SHP77 (cell line): ENCODE data around the gene MAML1.
A peak's percentile ranks its signal among the peaks of the same experiment; 100 is the strongest.
"Not testable (repeated sequence)": the region's sequence is repeated elsewhere in the genome, so short reads cannot be mapped to it uniquely, and the experiment has no call there.

Experiments used
- DNase-seq, 2 experiments: peaks; one replicate each; lab custom pipeline; 2025; lab: John Stamatoyannopoulos, UW

The MAML1 gene

GRCh38 chr5:179769271-179769670 is 36.6 kb downstream of the MAML1 start:
- DNase-seq: no peak

- no peak for DNase-seq
Measured at GRCh38 chr5:179769796-179770195, 37.2 kb downstream of the MAML1 start.

- no peak for DNase-seq
Measured at GRCh38 chr5:179771311-179771895, 38.8 kb downstream of the MAML1 start.

GRCh38 chr5:179772351-179772750 is 39.7 kb downstream of the MAML1 start:
- no peak for DNase-seq

GRCh38 chr5:179773686-179774040 is 41.0 kb downstream of the MAML1 start:
- DNase-seq: no peak

- DNase-seq: no peak
Measured at GRCh38 chr5:179774442-179774841, 41.8 kb downstream of the MAML1 start.

GRCh38 chr5:179776411-179776938 is 43.9 kb downstream of the MAML1 start:
- no peak for DNase-seq

GRCh38 chr5:179777456-179777855 is 44.8 kb downstream of the MAML1 start:
- DNase-seq: no peak

- DNase-seq: no peak
Measured at GRCh38 chr5:179777909-179778308, 45.3 kb downstream of the MAML1 start.

GRCh38 chr5:179778591-179778990 is 46.0 kb downstream of the MAML1 start:
- no peak for DNase-seq

- DNase-seq: no peak
Measured at GRCh38 chr5:179779826-179780225, 47.2 kb downstream of the MAML1 start.

- DNase-seq: peak; percentile 59
Measured at GRCh38 chr5:179780362-179780761, 47.7 kb downstream of the MAML1 start.

GRCh38 chr5:179781846-179782245 is 49.2 kb downstream of the MAML1 start:
- no peak for DNase-seq

- DNase-seq: no peak
Measured at GRCh38 chr5:179783128-179783527, 50.5 kb downstream of the MAML1 start.

GRCh38 chr5:179786861-179787260 is 54.2 kb downstream of the MAML1 start:
- DNase-seq: no peak

- no peak for DNase-seq
Measured at GRCh38 chr5:179788193-179788854, 55.7 kb downstream of the MAML1 start.

GRCh38 chr5:179789278-179789677 is 56.7 kb downstream of the MAML1 start:
- DNase-seq: not testable (repeated sequence)

- no peak for DNase-seq
Measured at GRCh38 chr5:179791881-179792611, 59.4 kb downstream of the MAML1 start.

- no peak for DNase-seq
Measured at GRCh38 chr5:179792612-179793467, 60.2 kb downstream of the MAML1 start.

- DNase-seq: no peak
Measured at GRCh38 chr5:179793468-179794139, 61.0 kb downstream of the MAML1 start, which contains the start of gene LTC4S. Gene LTC4S, plus strand, starts transcription at chr5:179793986. Its CDS starts 95 bp downstream, at chr5:179794081.

- no peak for DNase-seq
Measured at GRCh38 chr5:179794171-179794570, 61.5 kb downstream of the MAML1 start.
